Measurements from ENCODE around the gene FGF9. TPM values are rescaled to one million over a fixed set of nuclear protein-coding genes. Genes with fewer than 3 reads are reported as not detected.

The FGF9 gene
- total RNA-seq, 2 experiments from 2014 or later = 4.7 to 11.4 TPM

- H3K9me3 ChIP-seq (ENCODE audit: low read length) = no peaks in the 10 kb centered on the region
- no peaks in the 10 kb centered on the region for H4K20me1 ChIP-seq (ENCODE audit: insufficient read depth, low read length)
- DNase-seq (ENCODE audit: low spot score) = no peak
- H3K4me1 ChIP-seq (ENCODE audit: insufficient read depth, low read length, poor library complexity, severe bottlenecking) = no peaks in the 10 kb centered on the region
- CTCF ChIA-PET (ENCODE audit: unreplicated experiment) = no interaction called here
- no peak overlapping the region for H2AFZ ChIP-seq (ENCODE audit: low read length)
- no peaks in the 10 kb centered on the region for H3K36me3 ChIP-seq (ENCODE audit: insufficient read depth, low read length)
- POLR2A ChIA-PET = no interaction called here
- no peak overlapping the region for H3K4me3 ChIP-seq (ENCODE audit: low read depth, low read length, poor library complexity, severe bottlenecking)
- no peaks in the 10 kb centered on the region for H3K9me2 ChIP-seq (ENCODE audit: insufficient read depth, low read length)
- BruUV-seq (replicated peaks) = no TSS peak
- H3K27ac ChIP-seq (ENCODE audit: low read depth, low read length, poor library complexity, severe bottlenecking) = no peak overlapping the region
- no peaks in the 10 kb centered on the region for H3K79me2 ChIP-seq (ENCODE audit: insufficient read depth, low read depth, low read length)
- intact Hi-C loops (cut with micrococcal nuclease; ENCODE audit: unreplicated experiment) = loop anchor here (10.0 kb wide), 1 partner anchor 111 kb away; no protein-coding TSS in a partner anchor
- no peak overlapping the region for H3K4me2 ChIP-seq (ENCODE audit: low read length)
- TF ChIP-seq CTCF (conservative IDR thresholded peaks at IDR 0.05; ENCODE audit: low read length) (no peak), EZH2phosphoT487 (IDR thresholded peaks at IDR 0.05; ENCODE audit: borderline replicate concordance, low read depth, low read length) (no peak)
Measured at GRCh38 chr13:21745307-21745706, 74.4 kb downstream of the FGF9 start.

- POLR2A ChIA-PET = no interaction called here
- no peaks in the 10 kb centered on the region for H3K4me1 ChIP-seq (ENCODE audit: insufficient read depth, low read length, poor library complexity, severe bottlenecking)
- no peak for DNase-seq (ENCODE audit: low spot score)
- H4K20me1 ChIP-seq (ENCODE audit: insufficient read depth, low read length) = no peaks in the 10 kb centered on the region
- H3K27ac ChIP-seq (ENCODE audit: low read depth, low read length, poor library complexity, severe bottlenecking) = no peak overlapping the region
- TF ChIP-seq CTCF (conservative IDR thresholded peaks at IDR 0.05; ENCODE audit: low read length) (no peak), EZH2phosphoT487 (IDR thresholded peaks at IDR 0.05; ENCODE audit: borderline replicate concordance, low read depth, low read length) (no peak)
- BruUV-seq (replicated peaks) = no TSS peak
- no peak overlapping the region for H3K4me2 ChIP-seq (ENCODE audit: low read length)
- no peaks in the 10 kb centered on the region for H3K9me3 ChIP-seq (ENCODE audit: low read length)
- no peaks in the 10 kb centered on the region for H3K9me2 ChIP-seq (ENCODE audit: insufficient read depth, low read length)
- CTCF ChIA-PET (ENCODE audit: unreplicated experiment) = no interaction called here
- intact Hi-C loops (cut with micrococcal nuclease; ENCODE audit: unreplicated experiment) = loop anchor here (10.0 kb wide), 1 partner anchor 113 kb away; no protein-coding TSS in a partner anchor
- no peak overlapping the region for H3K4me3 ChIP-seq (ENCODE audit: low read depth, low read length, poor library complexity, severe bottlenecking)
- H2AFZ ChIP-seq (ENCODE audit: low read length) = no peak overlapping the region
- no peaks in the 10 kb centered on the region for H3K79me2 ChIP-seq (ENCODE audit: insufficient read depth, low read depth, low read length)
- H3K36me3 ChIP-seq (ENCODE audit: insufficient read depth, low read length) = no peaks in the 10 kb centered on the region
Measured at GRCh38 chr13:21747456-21747855, 76.6 kb downstream of the FGF9 start.

- TF ChIP-seq CTCF (conservative IDR thresholded peaks at IDR 0.05; ENCODE audit: low read length) = no peak
- no peak for TF ChIP-seq EZH2phosphoT487 (IDR thresholded peaks at IDR 0.05; ENCODE audit: borderline replicate concordance, low read depth, low read length)
- no peaks in the 10 kb centered on the region for H3K9me3 ChIP-seq (ENCODE audit: low read length)
- intact Hi-C loops (cut with micrococcal nuclease; ENCODE audit: unreplicated experiment) = loop anchor here (10.0 kb wide), 1 partner anchor 113 kb away; no protein-coding TSS in a partner anchor
- H3K79me2 ChIP-seq (ENCODE audit: insufficient read depth, low read depth, low read length) = no peaks in the 10 kb centered on the region
- no peak overlapping the region for H3K4me3 ChIP-seq (ENCODE audit: low read depth, low read length, poor library complexity, severe bottlenecking)
- H3K27ac ChIP-seq (ENCODE audit: low read depth, low read length, poor library complexity, severe bottlenecking) = no peak overlapping the region
- H3K36me3 ChIP-seq (ENCODE audit: insufficient read depth, low read length) = no peaks in the 10 kb centered on the region
- no peaks in the 10 kb centered on the region for H3K4me1 ChIP-seq (ENCODE audit: insufficient read depth, low read length, poor library complexity, severe bottlenecking)
- no peak for DNase-seq (ENCODE audit: low spot score)
- H2AFZ ChIP-seq (ENCODE audit: low read length) = no peak overlapping the region
- H4K20me1 ChIP-seq (ENCODE audit: insufficient read depth, low read length) = no peaks in the 10 kb centered on the region
- no peaks in the 10 kb centered on the region for H3K9me2 ChIP-seq (ENCODE audit: insufficient read depth, low read length)
- no peak overlapping the region for H3K4me2 ChIP-seq (ENCODE audit: low read length)
- BruUV-seq (replicated peaks) = no TSS peak
- POLR2A ChIA-PET = interaction anchor here (0.5 kb wide), 1 partner anchor 863 kb away, joined by 3 read pairs; no protein-coding TSS in a partner anchor
- CTCF ChIA-PET (ENCODE audit: unreplicated experiment) = interaction anchor here (0.6 kb wide), 1 partner anchor 18 kb away, joined by 3 read pairs; no protein-coding TSS in a partner anchor
Measured at GRCh38 chr13:21748166-21748565, 77.3 kb downstream of the FGF9 start.

Measured in OCI-LY7 (cell line).